Heart left ventricle (tissue), 13 donors: ENCODE results near the gene RFXANK.

ENCODE experiments used
- POLR2A ChIP-seq, 2 donors: fragments of 450-650 bp; IDR thresholded peaks; one replicate each; pipeline ENCODE4 v1.6.1; 2017; ENCODE audit warnings: antibody characterized with exemption in 2 of 2, mild to moderate bottlenecking in 2 of 2, moderate library complexity in 2 of 2
- TF ChIP-seq, protein P1 (sequence below), 12 donors: fragments of 200-600 bp; sonication (generic) in 4 of 12; IDR thresholded peaks; one replicate each; pipeline versions ENCODE4 v1.5.0 to v1.8.0; 2018 to 2022; ENCODE audit warnings: antibody characterized with exemption in 12 of 12, mild to moderate bottlenecking in 5 of 12
- donor health status: ischemic (EF 13 %, LVEDD 7.1; RV severe dilation, severe dysfunction).
- donor health status: DM: no; HTN: yes; CAD: no.
- donor health status: DM: no; HTN: no; CAD: no.
- donor health status: ischemic (EF 25% LVEDD 6.9; RV normal size, moderate dysfunction).
- donor health status: ischemic (EF 25% LVEDD 5.7; RV mildly dilated, moderate dysfunction).
- donor health status: ischemic (EF 35%, LVEDD 5.7; RV mildly dilated, moderate dysfunction).
- donor health status: nonischemic (EF 11% LVEDD 7.7; RV severe dilation, severe dysfunction).
- donor health status: DM: yes; HTN: yes; CAD: no.
- donor health status: PGD.
- donor health status: ischemic (EF 29% LVEDD 5.4; RV normal size, mild dysfunction).
- donor health status: nonischemic (EF 23%, LVEDD 6.1; RV moderate dilation, normal function).

DNA sequence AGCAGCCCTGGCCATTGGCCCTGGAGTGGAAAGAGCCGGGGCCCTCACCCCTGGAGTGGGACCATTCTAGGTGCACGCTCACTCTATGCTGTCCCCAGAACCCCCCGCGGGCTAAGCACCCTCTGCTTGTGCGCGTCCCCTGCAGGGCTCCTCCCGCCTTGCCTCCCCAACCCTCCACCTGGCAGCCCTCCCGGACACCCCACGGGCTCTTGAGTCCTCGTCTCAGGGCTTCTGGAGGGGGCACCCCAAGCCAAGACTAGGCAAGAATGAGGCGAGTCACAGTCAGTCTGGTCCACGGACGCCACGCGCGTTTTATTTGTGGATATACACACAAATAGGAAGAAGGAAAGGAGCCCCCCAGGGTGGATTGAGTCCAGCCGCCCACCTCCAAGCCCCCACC, 46.8 kb upstream of the RFXANK start:
- TF ChIP-seq, protein P1, sequence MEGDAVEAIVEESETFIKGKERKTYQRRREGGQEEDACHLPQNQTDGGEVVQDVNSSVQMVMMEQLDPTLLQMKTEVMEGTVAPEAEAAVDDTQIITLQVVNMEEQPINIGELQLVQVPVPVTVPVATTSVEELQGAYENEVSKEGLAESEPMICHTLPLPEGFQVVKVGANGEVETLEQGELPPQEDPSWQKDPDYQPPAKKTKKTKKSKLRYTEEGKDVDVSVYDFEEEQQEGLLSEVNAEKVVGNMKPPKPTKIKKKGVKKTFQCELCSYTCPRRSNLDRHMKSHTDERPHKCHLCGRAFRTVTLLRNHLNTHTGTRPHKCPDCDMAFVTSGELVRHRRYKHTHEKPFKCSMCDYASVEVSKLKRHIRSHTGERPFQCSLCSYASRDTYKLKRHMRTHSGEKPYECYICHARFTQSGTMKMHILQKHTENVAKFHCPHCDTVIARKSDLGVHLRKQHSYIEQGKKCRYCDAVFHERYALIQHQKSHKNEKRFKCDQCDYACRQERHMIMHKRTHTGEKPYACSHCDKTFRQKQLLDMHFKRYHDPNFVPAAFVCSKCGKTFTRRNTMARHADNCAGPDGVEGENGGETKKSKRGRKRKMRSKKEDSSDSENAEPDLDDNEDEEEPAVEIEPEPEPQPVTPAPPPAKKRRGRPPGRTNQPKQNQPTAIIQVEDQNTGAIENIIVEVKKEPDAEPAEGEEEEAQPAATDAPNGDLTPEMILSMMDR (IDR thresholded peaks at IDR 0.05): no peak
- TF ChIP-seq POLR2A (IDR thresholded peaks at IDR 0.05): no peak
